Left renal cortex interstitium (tissue), 4 donors: ENCODE measurements around the gene TMCO4. TPM values are rescaled to one million over a fixed set of nuclear protein-coding genes. Genes with fewer than 3 reads are reported as not detected.

Source experiments
- DNase-seq, 4 donors: peaks; one replicate each; pipeline ENCODE4 v3.0.0-alpha.2; 2013; ENCODE audit warnings: low read depth in 4 of 4, low spot score in 2 of 4, missing footprints in 1 of 4
- polyA plus RNA-seq, 4 donors: library from polyadenylated mRNA; unstranded; fragments of 120-200 nt; gene quantifications; one replicate each; pipeline ENCODE4 v1.2.1, GENCODE V29; 2013; ENCODE audit not compliant: insufficient read length in 4 of 4

TMCO4 gene
- polyA plus RNA-seq, 4 donors, result 17.5 to 24.2 (median 18.8) TPM

DNA sequence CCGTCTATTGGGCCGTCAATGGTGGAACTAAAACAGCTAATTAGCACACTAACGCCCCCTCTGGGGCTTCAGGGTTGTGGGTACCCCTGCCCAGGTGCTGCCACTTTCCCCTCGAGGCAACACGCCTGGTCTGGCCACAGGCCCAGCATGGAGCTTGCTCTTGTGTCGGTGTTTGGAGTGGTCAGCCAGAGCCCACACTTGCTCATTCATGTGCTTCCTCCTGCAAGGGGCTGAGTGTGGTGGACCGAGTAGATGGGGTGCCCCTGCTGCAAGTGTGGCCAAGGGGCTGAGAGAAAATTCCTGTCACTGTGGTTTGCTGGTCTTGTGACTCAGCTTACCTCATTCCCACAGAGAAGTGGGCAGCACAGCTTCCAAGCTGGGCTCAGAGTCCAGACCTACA lies 109.4 kb downstream of the TMCO4 start:
- no peak for DNase-seq

DNA sequence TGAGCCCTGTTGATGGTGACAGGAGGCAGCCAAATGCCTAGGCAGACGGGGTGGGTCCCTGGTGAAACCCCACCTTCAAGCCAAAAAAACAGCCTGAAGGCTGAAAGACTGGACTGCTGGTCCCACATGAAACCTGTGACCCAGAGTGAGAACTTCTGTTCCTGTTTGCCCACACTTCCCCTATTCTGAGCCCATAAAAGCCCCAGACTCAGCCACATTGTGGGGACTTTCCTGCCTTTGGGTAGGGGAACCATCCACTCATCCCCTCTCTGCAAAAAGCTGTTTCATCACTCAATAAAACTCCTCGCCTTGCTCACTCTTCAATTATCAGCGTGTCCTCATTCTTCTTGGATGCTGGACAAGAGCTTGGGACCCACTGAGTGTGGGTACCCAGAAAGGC lies 109.9 kb downstream of the TMCO4 start:
- DNase-seq, result no peak

DNA sequence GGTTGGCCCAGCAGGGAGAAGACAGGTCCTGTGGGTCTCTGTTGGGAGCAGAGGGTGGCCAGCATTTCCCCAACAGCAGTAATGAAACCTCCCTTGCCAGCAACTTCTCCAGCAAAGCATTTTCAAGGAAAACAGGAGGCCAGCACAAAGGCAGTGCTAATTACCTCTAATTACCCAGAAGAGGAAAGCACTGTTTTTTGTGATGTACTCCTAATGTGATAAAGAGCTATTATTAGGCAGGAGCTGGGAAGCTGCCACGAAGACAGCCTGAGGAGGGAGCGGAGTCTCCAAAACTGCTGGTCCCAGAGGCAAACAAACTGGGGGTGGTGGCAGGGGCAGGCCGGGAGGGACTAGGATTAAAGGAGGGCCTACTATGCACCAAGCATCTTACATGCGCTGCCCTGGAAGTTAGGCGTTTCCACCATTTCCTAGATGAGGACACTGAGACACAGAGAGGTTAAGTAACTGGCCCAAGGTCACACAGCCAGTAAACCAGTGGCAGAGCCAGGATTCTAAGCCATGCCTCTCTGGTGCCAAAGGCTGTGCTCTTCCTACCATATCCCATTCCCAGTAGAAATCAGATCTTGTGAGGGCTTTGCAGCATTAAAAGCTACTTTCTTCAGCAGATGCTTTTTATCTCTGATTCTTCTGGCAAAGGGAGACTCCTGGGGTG lies 110.5 kb downstream of the TMCO4 start:
- no peak for DNase-seq

DNA sequence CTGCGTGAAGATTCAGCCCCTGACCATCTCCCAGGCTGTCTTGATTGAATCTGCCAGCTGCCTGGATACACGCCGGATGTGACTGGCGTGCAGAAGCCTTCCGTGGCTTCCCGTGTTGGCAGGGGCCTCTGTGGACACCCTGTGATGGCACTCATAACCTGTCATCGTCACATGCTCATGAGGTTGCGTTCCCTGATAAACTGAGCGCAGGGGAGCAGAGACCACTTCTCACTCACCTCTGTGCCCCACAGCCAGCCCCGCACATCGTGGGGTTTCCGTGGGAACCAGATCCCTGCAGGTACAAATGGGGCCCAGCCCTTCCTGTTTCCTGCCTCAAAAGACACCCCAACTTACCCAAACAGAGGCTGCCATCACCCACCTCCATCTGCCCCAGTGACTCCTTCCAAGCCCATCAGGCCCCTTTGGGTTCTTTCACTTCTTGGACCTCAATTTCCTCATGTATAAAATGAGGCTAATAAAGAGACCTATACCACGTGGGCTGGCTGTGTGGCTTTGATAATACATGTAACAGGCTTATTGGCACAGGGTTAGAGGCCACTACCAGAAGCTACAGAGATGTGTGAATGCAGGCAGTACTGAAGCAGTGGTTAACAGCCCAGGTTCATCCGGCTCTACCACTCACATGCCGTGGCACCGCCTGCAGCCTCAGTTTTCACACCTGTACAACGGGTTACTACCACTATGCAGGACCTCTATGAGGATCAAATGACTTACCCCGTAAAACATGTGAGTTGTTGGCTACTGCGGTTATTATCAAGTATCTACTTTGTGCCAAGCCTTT lies 111.5 kb downstream of the TMCO4 start:
- DNase-seq, result no peak

DNA sequence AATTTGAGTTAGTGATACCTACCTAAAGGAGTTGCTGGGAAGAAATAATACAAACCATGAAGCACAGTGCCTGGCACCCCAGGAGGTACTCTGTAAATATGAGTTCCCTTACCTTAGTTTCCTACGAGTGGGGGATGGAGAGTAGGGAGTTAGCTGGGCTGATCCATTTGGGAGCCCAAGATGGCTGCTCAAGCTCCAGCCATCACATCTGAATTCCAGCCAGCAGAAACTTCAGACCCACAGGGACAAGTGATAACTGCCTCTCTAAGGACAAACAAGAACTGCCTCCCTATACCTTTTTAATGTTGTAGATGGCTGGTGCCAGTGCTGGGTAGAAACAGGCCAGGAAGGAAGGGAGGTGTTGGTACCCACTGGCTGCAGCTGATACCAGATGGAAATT lies 112.3 kb downstream of the TMCO4 start:
- no peak for DNase-seq

DNA sequence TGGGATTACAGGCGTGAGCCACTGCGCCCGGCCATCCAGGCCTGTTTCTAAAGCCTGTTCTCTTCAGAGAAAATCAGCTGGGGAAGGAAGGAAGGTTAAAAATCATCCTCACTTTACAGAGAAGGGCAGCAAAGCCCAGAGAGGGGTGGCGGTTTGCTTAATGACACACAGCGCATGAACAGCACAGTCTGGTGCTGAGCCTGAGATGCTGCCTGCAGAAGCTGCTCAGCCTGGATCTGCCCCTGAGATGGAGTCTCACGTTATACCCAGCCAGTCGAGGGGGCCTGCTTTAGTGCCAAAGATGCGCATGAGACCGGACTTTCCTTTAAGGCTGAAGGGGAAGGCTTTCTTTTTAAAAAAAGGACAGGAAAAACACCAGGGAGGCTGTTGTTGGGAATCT lies 113.7 kb downstream of the TMCO4 start:
- DNase-seq, result no peak

DNA sequence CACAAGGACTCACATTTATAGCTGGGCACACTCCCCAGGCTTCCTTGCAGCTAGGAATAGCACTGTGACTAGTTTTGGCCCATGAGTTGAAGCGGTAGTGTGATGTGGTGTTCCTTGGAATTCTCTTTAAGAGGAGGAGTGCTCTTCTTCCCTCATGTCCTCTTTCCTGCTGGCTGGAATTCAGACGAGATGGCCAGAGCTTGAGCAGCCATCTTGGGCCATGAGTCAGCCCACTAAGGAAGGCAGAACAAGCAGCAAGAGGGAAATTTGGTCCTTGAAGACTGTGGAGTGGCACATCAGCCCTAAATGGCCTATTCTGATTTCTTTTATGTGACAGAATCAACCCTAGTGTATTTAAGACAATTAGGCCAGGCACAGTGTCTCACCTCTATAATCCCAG lies 115.0 kb downstream of the TMCO4 start:
- no peak for DNase-seq

DNA sequence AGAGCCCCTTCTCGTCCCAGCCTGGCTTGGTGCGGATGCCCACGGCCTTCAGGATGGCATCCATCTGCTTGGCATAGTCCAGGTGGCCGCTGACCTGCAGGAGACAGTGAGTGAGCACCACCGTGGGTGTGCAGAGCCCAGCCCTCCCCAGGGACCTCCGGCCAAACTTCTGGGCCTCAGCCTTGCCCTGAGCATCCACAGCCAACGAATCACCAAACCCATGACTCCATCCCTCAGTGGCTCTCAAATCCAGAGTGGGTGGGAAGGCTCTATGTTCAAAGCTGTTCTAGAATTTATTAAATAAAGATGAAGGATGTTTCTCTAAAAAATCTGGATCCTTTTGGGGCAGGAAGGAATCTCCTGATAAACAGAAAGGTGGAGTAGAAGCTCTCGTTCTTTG lies 116.4 kb downstream of the TMCO4 start:
- DNase-seq, result no peak

DNA sequence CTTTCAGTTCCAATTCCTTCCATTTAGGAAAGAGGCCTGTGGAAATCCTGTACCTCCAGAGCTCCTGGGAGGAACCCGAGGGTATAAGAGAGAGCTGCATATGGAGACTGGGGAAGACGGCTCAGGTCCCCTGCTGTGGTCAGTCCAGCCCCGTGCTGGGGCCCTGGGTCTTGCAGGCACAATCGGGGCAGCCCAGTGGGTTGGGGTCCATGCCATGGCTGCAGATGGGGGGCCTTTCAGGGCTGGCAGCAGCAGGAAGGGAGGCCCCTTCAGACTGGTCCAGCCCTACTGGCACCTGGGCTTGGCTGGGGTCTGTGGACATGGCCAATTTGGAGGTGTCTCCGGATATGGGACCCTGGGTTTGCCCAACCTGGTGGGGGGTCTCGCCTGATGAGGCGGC lies 116.8 kb downstream of the TMCO4 start:
- DNase-seq, result no peak

DNA sequence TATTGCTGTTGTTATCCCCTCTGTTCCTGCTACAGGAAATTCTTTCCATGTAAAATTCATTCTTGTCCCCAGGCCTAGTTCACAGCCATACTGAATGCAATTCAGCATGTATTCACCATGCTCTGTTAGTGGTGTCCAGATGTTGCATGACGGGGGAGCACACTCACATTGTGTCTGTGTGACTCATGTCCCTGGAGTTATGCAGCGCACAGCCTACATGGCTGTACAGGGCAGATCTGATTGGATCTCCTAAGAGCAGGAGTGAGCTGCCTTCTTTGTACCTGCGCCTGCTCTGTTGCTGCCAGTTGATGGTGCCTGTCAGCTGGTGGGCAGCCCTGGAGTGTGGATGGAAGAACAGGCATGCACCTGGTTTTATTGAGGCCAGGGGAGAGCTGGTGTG lies 117.5 kb downstream of the TMCO4 start:
- no peak for DNase-seq

DNA sequence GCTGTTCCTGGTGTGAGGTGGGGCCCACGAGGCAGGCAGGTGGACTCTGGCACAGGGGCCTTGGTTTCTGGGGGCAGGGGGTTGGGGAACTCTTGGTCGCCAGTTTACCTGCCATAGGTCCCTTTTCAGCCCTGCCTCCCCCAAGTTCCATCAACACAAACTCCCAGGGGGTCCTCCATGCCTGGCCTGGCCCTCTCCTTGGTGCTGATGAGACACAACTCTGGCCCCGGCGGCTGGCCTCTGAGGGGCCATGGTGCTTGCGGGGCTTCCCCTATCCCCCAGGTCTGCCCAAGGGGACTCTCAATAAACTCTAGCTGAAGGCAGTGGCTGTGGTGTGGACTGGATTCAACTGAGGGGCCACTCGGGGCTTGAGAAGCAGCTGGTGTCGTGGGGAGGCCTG lies 119.1 kb downstream of the TMCO4 start:
- DNase-seq, result no peak

DNA sequence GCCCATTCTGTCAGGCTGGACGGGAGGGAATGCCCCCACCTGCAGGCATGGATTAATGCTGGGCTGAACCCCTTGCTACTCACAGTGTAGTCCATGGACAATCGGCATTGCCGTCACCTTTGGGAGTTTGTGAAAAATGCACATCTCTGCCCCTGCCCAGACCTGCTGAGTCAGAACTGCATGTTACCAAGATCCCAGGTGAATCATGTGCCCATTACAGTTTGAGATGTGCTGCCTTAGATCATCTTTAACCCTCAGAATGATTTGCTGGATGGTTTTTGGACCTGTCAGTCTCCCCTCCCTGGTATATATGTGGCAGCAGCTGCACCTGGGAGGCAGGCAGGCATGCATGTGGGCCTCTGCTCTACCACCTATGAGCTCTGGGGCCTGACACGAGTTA lies 120.0 kb downstream of the TMCO4 start:
- no peak for DNase-seq

DNA sequence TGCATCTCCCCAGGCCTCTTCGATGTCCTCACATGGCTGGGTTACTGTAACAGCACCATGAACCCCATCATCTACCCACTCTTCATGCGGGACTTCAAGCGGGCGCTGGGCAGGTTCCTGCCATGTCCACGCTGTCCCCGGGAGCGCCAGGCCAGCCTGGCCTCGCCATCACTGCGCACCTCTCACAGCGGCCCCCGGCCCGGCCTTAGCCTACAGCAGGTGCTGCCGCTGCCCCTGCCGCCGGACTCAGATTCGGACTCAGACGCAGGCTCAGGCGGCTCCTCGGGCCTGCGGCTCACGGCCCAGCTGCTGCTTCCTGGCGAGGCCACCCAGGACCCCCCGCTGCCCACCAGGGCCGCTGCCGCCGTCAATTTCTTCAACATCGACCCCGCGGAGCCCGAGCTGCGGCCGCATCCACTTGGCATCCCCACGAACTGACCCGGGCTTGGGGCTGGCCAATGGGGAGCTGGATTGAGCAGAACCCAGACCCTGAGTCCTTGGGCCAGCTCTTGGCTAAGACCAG lies 120.7 kb downstream of the TMCO4 start:
- DNase-seq, result no peak

DNA sequence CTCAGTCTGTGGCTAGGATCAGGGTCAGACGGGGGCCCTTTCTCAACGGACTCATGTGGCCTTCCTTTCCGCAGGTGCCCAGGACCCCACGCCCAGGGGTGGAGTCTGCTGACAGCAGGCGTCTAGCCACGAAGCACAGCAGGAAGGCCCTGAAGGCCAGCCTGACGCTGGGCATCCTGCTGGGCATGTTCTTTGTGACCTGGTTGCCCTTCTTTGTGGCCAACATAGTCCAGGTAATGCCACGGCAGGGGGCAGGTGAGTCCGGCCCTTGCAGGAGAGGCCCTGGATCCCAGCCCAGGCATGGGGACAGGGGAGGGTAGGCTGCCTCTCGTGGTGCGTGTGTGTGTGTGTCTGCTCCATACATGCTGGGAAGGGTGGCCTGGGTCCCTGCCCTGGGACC lies 121.2 kb downstream of the TMCO4 start:
- DNase-seq, result no peak

DNA sequence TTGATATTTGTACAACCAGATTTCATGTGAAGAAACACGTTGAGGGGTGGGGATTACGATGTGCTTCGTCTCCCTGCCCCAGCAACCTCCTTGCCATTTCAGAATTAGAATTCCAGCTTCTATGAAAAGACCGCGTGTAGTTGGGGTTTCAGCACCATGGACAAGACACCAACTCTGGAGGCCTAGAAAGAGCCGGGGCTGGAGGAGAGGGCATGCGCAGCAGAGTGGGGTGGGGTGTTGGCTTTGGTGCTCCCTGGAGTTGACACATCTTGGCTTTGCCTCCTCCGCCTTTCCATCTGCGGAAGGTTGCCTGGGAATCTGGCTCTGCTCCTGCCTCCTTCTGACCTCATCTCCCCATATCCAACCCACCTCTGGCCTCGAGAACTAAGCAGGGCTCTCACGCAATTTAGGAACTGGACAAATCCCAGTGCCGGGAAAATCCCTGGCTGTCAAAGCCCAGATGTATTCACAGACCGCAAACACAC lies 123.2 kb downstream of the TMCO4 start:
- peak in 3 of 4 donors; percentile 27 to 73 (median 35) for DNase-seq

DNA sequence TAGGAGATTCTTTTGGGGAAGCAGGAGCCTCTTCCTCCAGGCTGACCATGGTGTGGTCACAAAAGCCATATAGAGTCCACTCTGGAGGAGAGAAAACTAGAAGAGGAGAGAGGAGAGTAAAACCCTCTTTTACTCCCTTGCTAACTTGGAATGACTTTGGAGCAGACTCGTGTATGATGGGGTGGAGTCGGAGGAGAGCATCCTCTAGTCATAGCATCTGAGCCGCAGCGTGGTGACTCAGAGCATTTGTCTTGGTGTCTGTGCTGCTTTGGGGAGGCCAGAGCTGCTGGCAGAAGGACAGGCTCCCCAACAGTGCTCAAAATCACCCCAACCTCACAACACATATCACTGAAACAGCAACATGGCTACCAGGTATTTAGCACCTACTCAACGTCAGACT lies 123.9 kb downstream of the TMCO4 start:
- DNase-seq, result no peak

DNA sequence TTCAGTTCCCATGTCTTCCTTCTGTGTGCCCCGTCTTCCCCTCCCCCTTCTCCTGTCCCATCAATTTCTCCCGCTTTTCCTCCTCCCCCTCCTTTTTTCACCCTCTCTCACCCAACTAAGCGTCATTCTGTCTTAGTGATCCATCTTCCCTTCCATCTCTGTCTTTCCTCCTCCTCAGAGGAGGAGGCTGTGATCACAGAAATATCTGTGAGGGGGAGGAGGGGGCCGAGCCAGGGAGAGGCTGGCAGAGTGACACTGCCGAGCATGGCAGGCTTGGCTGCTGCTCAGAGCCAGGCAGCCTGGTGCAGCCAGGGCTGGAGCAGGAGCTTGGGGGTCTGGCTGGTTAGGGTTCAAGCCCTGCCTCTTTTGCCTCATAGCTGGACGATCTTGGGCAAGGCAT lies 127.5 kb downstream of the TMCO4 start:
- no peak for DNase-seq

DNA sequence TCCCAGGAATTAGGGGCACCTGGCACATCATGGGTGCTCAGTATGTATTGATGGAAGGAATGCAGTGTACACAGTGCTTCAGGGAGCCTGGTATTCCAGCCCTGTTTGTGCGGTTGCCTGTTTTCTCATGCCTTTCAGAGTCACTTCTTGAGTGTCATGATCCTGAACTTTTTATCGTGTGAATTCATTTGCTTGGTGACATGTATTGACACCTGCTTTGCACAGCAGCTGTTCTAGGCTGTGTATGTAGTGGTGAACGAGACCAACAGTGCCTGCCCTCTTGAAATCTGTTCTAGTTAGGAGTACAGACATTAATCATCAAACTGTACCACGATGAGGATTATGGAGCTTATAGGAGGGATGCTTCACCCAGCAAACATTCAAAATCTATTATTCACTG lies 128.9 kb downstream of the TMCO4 start:
- no peak for DNase-seq

DNA sequence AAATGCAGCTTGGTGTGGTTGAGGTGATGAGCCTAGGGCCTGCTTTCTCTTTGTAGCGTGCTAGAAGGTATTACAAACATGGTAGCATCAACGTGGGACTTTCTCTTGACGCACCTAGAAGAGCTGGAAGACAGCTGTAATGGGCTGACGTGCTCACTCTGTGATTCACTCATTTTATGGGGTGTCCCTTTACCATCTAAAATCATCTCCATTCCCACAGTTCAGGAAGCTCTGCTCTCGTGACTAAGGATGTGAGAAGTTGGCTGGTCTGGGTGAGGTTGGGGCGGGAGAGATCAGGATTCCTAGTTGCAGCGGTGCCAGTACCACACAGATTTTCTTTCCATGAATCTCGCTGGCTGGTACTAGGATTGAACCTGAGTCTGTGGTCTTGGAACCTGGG lies 130.8 kb downstream of the TMCO4 start:
- no peak for DNase-seq

DNA sequence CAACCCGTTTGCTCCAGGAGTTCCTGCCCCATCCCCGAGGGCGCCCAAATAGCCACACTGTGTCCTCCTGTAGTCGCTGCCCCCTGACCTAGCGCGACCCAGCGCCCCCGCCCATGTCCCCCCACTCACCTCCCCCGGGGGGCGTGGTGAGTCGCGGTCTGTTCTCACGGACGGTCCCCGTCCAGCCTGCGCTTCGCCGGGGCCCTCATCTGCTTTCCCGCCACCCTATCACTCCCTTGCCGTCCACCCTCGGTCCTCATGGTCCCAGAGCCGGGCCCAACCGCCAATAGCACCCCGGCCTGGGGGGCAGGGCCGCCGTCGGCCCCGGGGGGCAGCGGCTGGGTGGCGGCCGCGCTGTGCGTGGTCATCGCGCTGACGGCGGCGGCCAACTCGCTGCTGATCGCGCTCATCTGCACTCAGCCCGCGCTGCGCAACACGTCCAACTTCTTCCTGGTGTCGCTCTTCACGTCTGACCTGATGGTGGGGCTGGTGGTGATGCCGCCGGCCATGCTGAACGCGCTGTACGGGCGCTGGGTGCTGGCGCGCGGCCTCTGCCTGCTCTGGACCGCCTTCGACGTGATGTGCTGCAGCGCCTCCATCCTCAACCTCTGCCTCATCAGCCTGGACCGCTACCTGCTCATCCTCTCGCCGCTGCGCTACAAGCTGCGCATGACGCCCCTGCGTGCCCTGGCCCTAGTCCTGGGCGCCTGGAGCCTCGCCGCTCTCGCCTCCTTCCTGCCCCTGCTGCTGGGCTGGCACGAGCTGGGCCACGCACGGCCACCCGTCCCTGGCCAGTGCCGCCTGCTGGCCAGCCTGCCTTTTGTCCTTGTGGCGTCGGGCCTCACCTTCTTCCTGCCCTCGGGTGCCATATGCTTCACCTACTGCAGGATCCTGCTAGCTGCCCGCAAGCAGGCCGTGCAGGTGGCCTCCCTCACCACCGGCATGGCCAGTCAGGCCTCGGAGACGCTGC lies 133.9 kb downstream of the TMCO4 start:
- DNase-seq, result no peak

DNA sequence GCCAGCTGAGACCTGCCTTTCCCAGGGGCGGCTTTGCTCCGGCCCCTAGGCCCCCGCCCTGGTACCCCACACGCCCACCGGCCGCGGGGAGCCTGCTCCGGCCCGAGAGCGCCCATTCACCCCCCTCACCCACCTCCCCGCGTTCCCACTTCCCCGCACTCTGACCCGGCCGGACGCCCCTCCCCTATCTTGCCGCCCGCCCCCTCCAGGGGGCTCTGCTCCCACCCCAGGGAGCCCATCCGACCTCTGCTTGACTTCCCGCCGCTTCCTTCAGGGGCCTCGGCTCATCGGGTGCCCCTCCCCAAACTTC lies 134.6 kb downstream of the TMCO4 start:
- DNase-seq, result no peak
